Loucy (cell line): ENCODE results near the gene SMAP1.

Experiments used
- H2AFZ ChIP-seq: fragments of 200-600 bp; sonication (generic); 2 replicates; pipeline ENCODE4 v1.6.0; 2016; ENCODE audit warnings: antibody characterized with exemption, mild to moderate bottlenecking, low read length, moderate library complexity
- H3F3A ChIP-seq: fragments of 200-600 bp; 2 replicates; pipeline ENCODE4 v1.6.0; 2016; ENCODE audit warnings: antibody characterized with exemption, low read depth, mild to moderate bottlenecking
- H3K27me3 ChIP-seq: fragments of 200-600 bp; sonication (generic); 2 replicates; pipeline ENCODE4 v1.6.1; 2014; ENCODE audit warnings: low read length, mild to moderate bottlenecking; ENCODE audit not compliant: insufficient read depth, poor library complexity, severe bottlenecking
- H3K36me3 ChIP-seq: fragments of 200-600 bp; sonication (generic); 2 replicates; pipeline ENCODE4 v1.6.1; 2016; ENCODE audit warnings: low read length; ENCODE audit not compliant: insufficient read depth
- H3K4me1 ChIP-seq: fragments of 200-600 bp; sonication (generic); 2 replicates; pipeline ENCODE4 v1.5.1; 2014; ENCODE audit warnings: low read length, mild to moderate bottlenecking; ENCODE audit not compliant: insufficient read depth, poor library complexity, severe bottlenecking
- H3K4me2 ChIP-seq: fragments of 200-600 bp; sonication (generic); 2 replicates; pipeline ENCODE4 v1.6.0; 2014; ENCODE audit warnings: antibody characterized with exemption, low read length, low read depth, mild to moderate bottlenecking; ENCODE audit not compliant: poor library complexity, severe bottlenecking
- H3K4me3 ChIP-seq: fragments of 200-600 bp; sonication (generic); 2 replicates; pipeline ENCODE4 v1.5.1; 2014; ENCODE audit warnings: low read length, mild to moderate bottlenecking, mixed read lengths; ENCODE audit not compliant: poor library complexity, severe bottlenecking
- H3K79me2 ChIP-seq: fragments of 200-600 bp; sonication (generic); 2 replicates; pipeline ENCODE4 v1.6.1; 2014; ENCODE audit warnings: low read length; ENCODE audit not compliant: insufficient read depth
- H3K9ac ChIP-seq: fragments of 200-600 bp; sonication (generic); 2 replicates; pipeline ENCODE4 v1.6.0; 2014; ENCODE audit warnings: mild to moderate bottlenecking, low read depth, low read length, moderate library complexity; ENCODE audit not compliant: poor library complexity, severe bottlenecking
- H3K9me2 ChIP-seq: fragments of 200-600 bp; sonication (generic); replicated peaks from 2 replicates; pipeline ENCODE4 v1.6.1; 2016; ENCODE audit warnings: low read depth, low read length, mixed read lengths
- H3K9me3 ChIP-seq: fragments of 200-600 bp; sonication (generic); 2 replicates; pipeline ENCODE4 v1.6.1; 2014; ENCODE audit warnings: mild to moderate bottlenecking, antibody characterized with exemption, low read length, low read depth; ENCODE audit not compliant: insufficient read depth
- H4K20me1 ChIP-seq: fragments of 200-600 bp; sonication (generic); 2 replicates; pipeline ENCODE4 v1.6.0; 2014; ENCODE audit warnings: antibody characterized with exemption, low read length, mild to moderate bottlenecking; ENCODE audit not compliant: insufficient read depth, poor library complexity, severe bottlenecking
- CTCF ChIP-seq: fragments of 200-600 bp; sonication (generic); conservative IDR thresholded peaks from 2 replicates; pipeline ENCODE4 v1.5.1; 2014; ENCODE audit warnings: mild to moderate bottlenecking, antibody characterized with exemption, low read length
- EZH2phosphoT487 ChIP-seq: fragments of 200-600 bp; IDR thresholded peaks from 2 replicates; pipeline ENCODE4 v1.6.1; 2018; ENCODE audit warnings: antibody characterized with exemption, mild to moderate bottlenecking, moderate library complexity, borderline replicate concordance

SMAP1 gene

GRCh38 chr6:70790483-70791224 is 123.0 kb downstream of the SMAP1 start:
- Histone ChIP-seq H3K9ac (no peak overlapping the region), H3K4me3 (no peak overlapping the region), H3K4me1 (no peaks in the 10 kb centered on the region), H3F3A (no peaks in the 10 kb centered on the region), H3K79me2 (no peaks in the 10 kb centered on the region), H4K20me1 (peaks cover 3% of the 10 kb centered on the region), H3K4me2 (no peak overlapping the region), H3K9me2 (no peaks in the 10 kb centered on the region), H3K9me3 (no peaks in the 10 kb centered on the region), H3K27me3 (no peaks in the 10 kb centered on the region), H2AFZ (no peak overlapping the region), H3K36me3 (no peaks in the 10 kb centered on the region)
- TF ChIP-seq CTCF = no peak
- no peak for TF ChIP-seq EZH2phosphoT487

GRCh38 chr6:70797625-70798024 is 129.9 kb downstream of the SMAP1 start:
- no peaks in the 10 kb centered on the region for H4K20me1 ChIP-seq
- H2AFZ ChIP-seq = no peak overlapping the region
- no peak overlapping the region for H3K4me2 ChIP-seq
- no peaks in the 10 kb centered on the region for H3K79me2 ChIP-seq
- no peaks in the 10 kb centered on the region for H3K9me2 ChIP-seq
- peaks cover 13% of the 10 kb centered on the region for H3K4me1 ChIP-seq
- H3K4me3 ChIP-seq = no peak overlapping the region
- H3F3A ChIP-seq = no peaks in the 10 kb centered on the region; the same call in 1 of the 2 replicates
- H3K27me3 ChIP-seq = no peaks in the 10 kb centered on the region
- TF ChIP-seq CTCF (no peak), EZH2phosphoT487 (no peak)
- H3K36me3 ChIP-seq = no peaks in the 10 kb centered on the region
- H3K9ac ChIP-seq = no peak overlapping the region
- no peaks in the 10 kb centered on the region for H3K9me3 ChIP-seq

GRCh38 chr6:70806086-70806485 is 138.4 kb downstream of the SMAP1 start:
- Histone ChIP-seq H4K20me1 (no peaks in the 10 kb centered on the region), H3F3A (no peaks in the 10 kb centered on the region; the same call in 1 of the 2 replicates), H3K9ac (no peak overlapping the region), H3K4me1 (peaks cover under 1% of the 10 kb centered on the region), H2AFZ (no peak overlapping the region), H3K4me3 (no peak overlapping the region), H3K79me2 (no peaks in the 10 kb centered on the region), H3K4me2 (no peak overlapping the region), H3K9me2 (no peaks in the 10 kb centered on the region), H3K36me3 (peaks cover 7% of the 10 kb centered on the region; the same call in 1 of the 2 replicates), H3K9me3 (no peaks in the 10 kb centered on the region), H3K27me3 (no peaks in the 10 kb centered on the region)
- no peak for TF ChIP-seq CTCF
- TF ChIP-seq EZH2phosphoT487 = no peak
